Erythroblast (primary cell): ENCODE results near the gene NDUFV3.
"Not testable (repeated sequence)": the region's sequence is repeated elsewhere in the genome, so short reads cannot be mapped to it uniquely, and the experiment has no call there.

ENCODE experiments used
- GATA1 ChIP-seq: IDR thresholded peaks from 2 replicates; pipeline ENCODE4 v1.6.1; 2011; ENCODE audit warnings: low read depth, mild to moderate bottlenecking, control low read depth, low read length, moderate library complexity
- POLR2A ChIP-seq: IDR thresholded peaks from 2 replicates; pipeline ENCODE4 v1.6.1; 2011; ENCODE audit warnings: mild to moderate bottlenecking, low read length

DNA sequence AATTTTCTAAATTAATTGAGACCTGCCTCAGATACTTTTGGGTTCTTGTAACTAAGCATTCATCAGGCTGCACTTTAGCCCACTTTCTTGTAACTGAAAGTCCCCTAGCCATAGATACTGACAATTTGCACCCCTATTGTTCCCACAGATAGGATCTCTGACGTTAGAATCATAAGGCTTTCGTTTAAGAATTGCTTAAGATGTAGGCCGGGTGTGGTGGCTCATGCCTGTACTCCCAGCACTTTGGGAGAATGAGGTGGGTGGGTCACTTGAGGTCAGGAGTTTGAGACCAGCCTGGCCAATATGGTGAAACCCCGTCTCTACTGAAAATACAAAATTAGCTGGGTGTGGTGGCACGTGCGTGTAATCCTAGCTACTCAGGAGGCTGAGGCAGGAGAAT, 65.0 kb downstream of the NDUFV3 start:
- TF ChIP-seq POLR2A, GATA1: not testable (repeated sequence)
